GM12878 (cell line): ENCODE data around the gene YPEL3. TPM values are rescaled to one million over a fixed set of nuclear protein-coding genes. Genes with fewer than 3 reads are reported as not detected.

Source experiments
- ATF7 ChIP-seq: fragments of 450-650 bp; IDR thresholded peaks from 2 replicates; pipeline ENCODE4 v1.6.1; 2016; ENCODE audit warnings: low read depth, mild to moderate bottlenecking
- BHLHE40 ChIP-seq, 2 experiments: fragments of 450-650 bp in 1 of 2; IDR thresholded peaks; 2 replicates each; pipeline ENCODE4 v1.6.1; 2011 to 2017; ENCODE audit warnings: low read depth in 2 of 2, borderline replicate concordance in 1 of 2, improper control_type of control experiment in 1 of 2, low read length in 1 of 2, mild to moderate bottlenecking in 1 of 2
- CBX5 ChIP-seq: sonication (generic); IDR thresholded peaks from 2 replicates; pipeline ENCODE4 v1.6.1; 2016; ENCODE audit warnings: low read depth, moderate library complexity, mild to moderate bottlenecking, inconsistent platforms
- CEBPB ChIP-seq, 2 experiments: fragments of 150-350 bp in 1 of 2; IDR thresholded peaks; 2 replicates each; pipeline ENCODE4 v1.6.1; 2012 to 2014; ENCODE audit warnings: low read depth in 2 of 2, low read length in 2 of 2, borderline replicate concordance in 1 of 2, inconsistent platforms in 1 of 2
- CREM ChIP-seq: IDR thresholded peaks from 2 replicates; pipeline ENCODE4 v1.6.1; 2014; ENCODE audit warnings: antibody characterized with exemption, low read depth
- EP300 ChIP-seq, 2 experiments: fragments of 150-350 bp in 1 of 2; IDR thresholded peaks; 2 replicates each; pipeline ENCODE4 v1.6.1; 2011 to 2012; ENCODE audit warnings: low read depth in 2 of 2, low read length in 2 of 2, borderline replicate concordance in 1 of 2, improper control_type of control experiment in 1 of 2, inconsistent platforms in 1 of 2; ENCODE audit not compliant: control insufficient read depth in 1 of 2
- ETV6 ChIP-seq, 2 experiments: fragments of 450-650 bp in 1 of 2; IDR thresholded peaks in 1 of 2; conservative IDR thresholded peaks in 1 of 2; 2 replicates each; pipeline ENCODE4 v1.6.1; 2014; ENCODE audit warnings: antibody characterized with exemption in 1 of 2, borderline replicate concordance in 1 of 2, low read depth in 1 of 2, mild to moderate bottlenecking in 1 of 2, moderate library complexity in 1 of 2
- FOXK2 ChIP-seq: fragments of 450-650 bp; IDR thresholded peaks from 2 replicates; pipeline ENCODE4 v1.6.1; 2017; ENCODE audit warnings: mild to moderate bottlenecking, moderate library complexity
- HDAC6 ChIP-seq: fragments of 200-600 bp; sonication (generic); IDR thresholded peaks from one replicate; pipeline ENCODE4 v1.8.0; 2017; ENCODE audit warnings: antibody characterized with exemption; ENCODE audit not compliant: unreplicated experiment
- IRF5 ChIP-seq: fragments of 450-650 bp; IDR thresholded peaks from 2 replicates; pipeline ENCODE4 v1.6.1; 2017; ENCODE audit warnings: borderline replicate concordance
- KLF5 ChIP-seq: fragments of 450-650 bp; IDR thresholded peaks from 2 replicates; pipeline ENCODE4 v1.6.1; 2014; ENCODE audit warnings: mild to moderate bottlenecking; ENCODE audit not compliant: partially characterized antibody
- NR2C2 ChIP-seq: IDR thresholded peaks from 2 replicates; pipeline ENCODE4 v1.6.1; 2011; ENCODE audit warnings: borderline replicate concordance, low read depth; ENCODE audit not compliant: control insufficient read depth, insufficient read length
- NRF1 ChIP-seq: conservative IDR thresholded peaks from 2 replicates; pipeline ENCODE4 v1.6.1; 2011; ENCODE audit warnings: mild to moderate bottlenecking, low read depth, low read length, improper control_type of control experiment
- POLR2A ChIP-seq: IDR thresholded peaks from 2 replicates; pipeline ENCODE4 v1.6.1; 2011; ENCODE audit warnings: low read depth, mild to moderate bottlenecking, low read length
- RELA ChIP-seq: fragments of 450-650 bp; IDR thresholded peaks from 2 replicates; pipeline ENCODE4 v1.8.0; 2014; ENCODE audit warnings: borderline replicate concordance; ENCODE audit not compliant: partially characterized antibody
- RUNX3 ChIP-seq: IDR thresholded peaks from 2 replicates; pipeline ENCODE4 v1.6.1; 2012; ENCODE audit warnings: low read length, inconsistent platforms
- SMAD1 ChIP-seq: fragments of 450-650 bp; IDR thresholded peaks from 2 replicates; pipeline ENCODE4 v1.6.1; 2018; ENCODE audit warnings: mild to moderate bottlenecking, low read depth; ENCODE audit not compliant: partially characterized antibody
- SMC3 ChIP-seq: IDR thresholded peaks from 2 replicates; pipeline ENCODE4 v1.6.1; 2011; ENCODE audit warnings: low read length, improper control_type of control experiment, borderline replicate concordance
- SUZ12 ChIP-seq: fragments of 200-600 bp; sonication (generic); IDR thresholded peaks from one replicate; pipeline ENCODE4 v1.6.1; 2018; ENCODE audit warnings: antibody characterized with exemption, mild to moderate bottlenecking; ENCODE audit not compliant: unreplicated experiment
- TBL1XR1 ChIP-seq: IDR thresholded peaks from 2 replicates; pipeline ENCODE4 v1.6.1; 2012; ENCODE audit warnings: low read depth, low read length, improper control_type of control experiment
- TCF12 ChIP-seq: IDR thresholded peaks from 2 replicates; pipeline ENCODE4 v1.6.1; 2011; ENCODE audit warnings: low read depth, mild to moderate bottlenecking, low read length
- USF1 ChIP-seq: IDR thresholded peaks from 2 replicates; pipeline ENCODE4 v1.6.1; 2011; ENCODE audit warnings: borderline replicate concordance, low read depth, mild to moderate bottlenecking, moderate library complexity, mixed read lengths, low read length; ENCODE audit not compliant: insufficient read depth; ENCODE audit errors: extremely low read length
- ZBED1 ChIP-seq: IDR thresholded peaks from 2 replicates; pipeline ENCODE4 v1.6.1; 2016; ENCODE audit warnings: borderline replicate concordance
- ZNF217 ChIP-seq: fragments of 450-650 bp; IDR thresholded peaks from 2 replicates; pipeline ENCODE4 v1.6.1; 2017; ENCODE audit warnings: antibody characterized with exemption, mild to moderate bottlenecking
- ZNF384 ChIP-seq: IDR thresholded peaks from 2 replicates; pipeline ENCODE4 v1.6.1; 2012; ENCODE audit warnings: low read depth, mild to moderate bottlenecking, low read length, improper control_type of control experiment, borderline replicate concordance
- ZNF622 ChIP-seq: fragments of 450-650 bp; IDR thresholded peaks from 2 replicates; pipeline ENCODE4 v1.6.1; 2017; ENCODE audit warnings: mild to moderate bottlenecking, inconsistent platforms
- polyA plus RNA-seq, 11 experiments: library from polyadenylated mRNA; depleted of rRNA in 4 of 11; unstranded in 6 of 11; stranded (reverse) in 5 of 11; fragments of >200 nt; fragmentation: Nextera tagmentation in 4 of 11; fragmentation: Illumina TruSeq in 1 of 11; extraction: Ambion mirVana in 4 of 11; extraction: Trizol in 1 of 11; gene quantifications; 1 replicate in 1 of 11; 2 replicates in 10 of 11; pipeline versions ENCODE4 v1.2.1 to v1.2.3, GENCODE V29; 2011 to 2016; ENCODE audit warnings: inconsistent platforms in 2 of 11, missing spikeins in 2 of 11, low read depth in 1 of 11
- total RNA-seq, 4 experiments: library from RNA; depleted of rRNA in 3 of 4; stranded (reverse); fragments of >200 nt in 3 of 4; fragmentation: Illumina TruSeq in 1 of 4; extraction: Trizol in 1 of 4; gene quantifications; 2 replicates each; pipeline versions ENCODE4 v1.2.1 to v1.2.3, GENCODE V29; 2013 to 2021

Gene YPEL3
- total and polyA plus RNA-seq, 10 of the 15 experiments (the other 5 are each of a cell fraction or from before 2014, with no cell fraction given): 1.3 to 22.0 (median 12.1) TPM

GRCh38 chr16:30063893-30064728 is 31.9 kb downstream of the YPEL3 start (continued):
- TF ChIP-seq BHLHE40 (IDR thresholded peaks at IDR 0.05; ENCODE audit: borderline replicate concordance in 1 of 2, low read depth in 2 of 2, low read length in 1 of 2) (peak in 1 of 2 experiments; percentile 61; a peak in 1 of 4 replicates), ZNF622 (no peak), NRF1 (no peak), POLR2A (peak; percentile 72), EP300 (IDR thresholded peaks at IDR 0.05; ENCODE audit: borderline replicate concordance in 1 of 2, control insufficient read depth in 1 of 2, low read depth in 2 of 2, low read length in 2 of 2) (no peak), HDAC6 (no peak), CEBPB (IDR thresholded peaks at IDR 0.05; ENCODE audit: borderline replicate concordance in 1 of 2, low read depth in 2 of 2, low read length in 2 of 2) (no peak), KLF5 (no peak), USF1 (peak; percentile 83), RELA (no peak), ZNF217 (no peak), NR2C2 (no peak), IRF5 (no peak), TBL1XR1 (no peak), FOXK2 (no peak), TCF12 (peak; percentile 8; the same call in 1 of the 2 replicates), CREM (peak; percentile 36; the same call in 1 of the 2 replicates), SMC3 (0 out of 2 replicates have a peak, but pooled peaks have one; percentile 3), SUZ12 (no peak), RUNX3 (peak; percentile 74), ATF7 (peak; percentile 45; the same call in 1 of the 2 replicates), ZBED1 (no peak; the same call in 1 of the 2 replicates), SMAD1 (no peak), ETV6 (conservative IDR thresholded peaks at IDR 0.05 in 1 of 2, IDR thresholded peaks at IDR 0.05 in 1 of 2; ENCODE audit: borderline replicate concordance in 1 of 2, low read depth in 1 of 2) (no peak), CBX5 (no peak), ZNF384 (no peak)
